ENCODE data around the gene CFAP126. TPM values are rescaled to one million over a fixed set of nuclear protein-coding genes. Genes with fewer than 3 reads are reported as not detected.
A peak's percentile ranks its signal among the peaks of the same experiment; 100 is the strongest.
"Not testable (repeated sequence)": the region's sequence is repeated elsewhere in the genome, so short reads cannot be mapped to it uniquely, and the experiment has no call there.

CFAP126 gene
- total RNA-seq, result not detected in 2 replicates
- long read RNA-seq, partial matches to known transcripts, result 0 of 2 reads
- long read RNA-seq, other reads (novel, unspliced or antisense), result 2 of 2 reads

- peak within 1 kb of the TSS; percentile 72 for H3K27ac Mint-ChIP-seq (ENCODE audit: unreplicated experiment)
- no peak within 1 kb of the TSS for H3K4me3 Mint-ChIP-seq (ENCODE audit: unreplicated experiment)
- peaks cover 20% of the 10 kb centered on the region for H3K36me3 Mint-ChIP-seq (ENCODE audit: unreplicated experiment)
- H3K4me1 Mint-ChIP-seq (ENCODE audit: unreplicated experiment), result peaks cover 6% of the 10 kb centered on the region
- no peak for DNase-seq (ENCODE audit: extremely low spot score, unreplicated experiment)
- H3K9me3 Mint-ChIP-seq (ENCODE audit: unreplicated experiment), result no peaks in the 10 kb centered on the region
- TF ChIP-seq, protein P1, sequence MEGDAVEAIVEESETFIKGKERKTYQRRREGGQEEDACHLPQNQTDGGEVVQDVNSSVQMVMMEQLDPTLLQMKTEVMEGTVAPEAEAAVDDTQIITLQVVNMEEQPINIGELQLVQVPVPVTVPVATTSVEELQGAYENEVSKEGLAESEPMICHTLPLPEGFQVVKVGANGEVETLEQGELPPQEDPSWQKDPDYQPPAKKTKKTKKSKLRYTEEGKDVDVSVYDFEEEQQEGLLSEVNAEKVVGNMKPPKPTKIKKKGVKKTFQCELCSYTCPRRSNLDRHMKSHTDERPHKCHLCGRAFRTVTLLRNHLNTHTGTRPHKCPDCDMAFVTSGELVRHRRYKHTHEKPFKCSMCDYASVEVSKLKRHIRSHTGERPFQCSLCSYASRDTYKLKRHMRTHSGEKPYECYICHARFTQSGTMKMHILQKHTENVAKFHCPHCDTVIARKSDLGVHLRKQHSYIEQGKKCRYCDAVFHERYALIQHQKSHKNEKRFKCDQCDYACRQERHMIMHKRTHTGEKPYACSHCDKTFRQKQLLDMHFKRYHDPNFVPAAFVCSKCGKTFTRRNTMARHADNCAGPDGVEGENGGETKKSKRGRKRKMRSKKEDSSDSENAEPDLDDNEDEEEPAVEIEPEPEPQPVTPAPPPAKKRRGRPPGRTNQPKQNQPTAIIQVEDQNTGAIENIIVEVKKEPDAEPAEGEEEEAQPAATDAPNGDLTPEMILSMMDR (IDR thresholded peaks at IDR 0.05), result peak; percentile 21
- H3K27me3 Mint-ChIP-seq (ENCODE audit: unreplicated experiment), result no peaks in the 10 kb centered on the region
These were observed at the start of gene CFAP126 for GRCh38 chr1:161367684-161368400. TSS of gene CFAP126 (minus strand) at chr1:161367876. CDS start at chr1:161367868, 8 bp downstream.

GRCh38 chr1:161413050-161413449 lies 45.4 kb upstream of the CFAP126 start:
- H3K4me1 Mint-ChIP-seq (ENCODE audit: unreplicated experiment); H3K36me3 Mint-ChIP-seq (ENCODE audit: unreplicated experiment); H3K4me3 Mint-ChIP-seq (ENCODE audit: unreplicated experiment); H3K27me3 Mint-ChIP-seq (ENCODE audit: unreplicated experiment); H3K27ac Mint-ChIP-seq (ENCODE audit: unreplicated experiment); H3K9me3 Mint-ChIP-seq (ENCODE audit: unreplicated experiment); DNase-seq (ENCODE audit: extremely low spot score, unreplicated experiment): not testable (repeated sequence)

- not testable (repeated sequence) for H3K27me3 Mint-ChIP-seq (ENCODE audit: unreplicated experiment); H3K9me3 Mint-ChIP-seq (ENCODE audit: unreplicated experiment); H3K4me1 Mint-ChIP-seq (ENCODE audit: unreplicated experiment); H3K36me3 Mint-ChIP-seq (ENCODE audit: unreplicated experiment); H3K4me3 Mint-ChIP-seq (ENCODE audit: unreplicated experiment); DNase-seq (ENCODE audit: extremely low spot score, unreplicated experiment); H3K27ac Mint-ChIP-seq (ENCODE audit: unreplicated experiment)
These were observed 42.9 kb upstream of the CFAP126 start for GRCh38 chr1:161410636-161410970.

- not testable (repeated sequence) for H3K4me3 Mint-ChIP-seq (ENCODE audit: unreplicated experiment); H3K27ac Mint-ChIP-seq (ENCODE audit: unreplicated experiment); H3K27me3 Mint-ChIP-seq (ENCODE audit: unreplicated experiment); DNase-seq (ENCODE audit: extremely low spot score, unreplicated experiment); H3K36me3 Mint-ChIP-seq (ENCODE audit: unreplicated experiment); H3K9me3 Mint-ChIP-seq (ENCODE audit: unreplicated experiment); H3K4me1 Mint-ChIP-seq (ENCODE audit: unreplicated experiment)
These were observed 42.4 kb upstream of the CFAP126 start for GRCh38 chr1:161409848-161410635.

DNA sequence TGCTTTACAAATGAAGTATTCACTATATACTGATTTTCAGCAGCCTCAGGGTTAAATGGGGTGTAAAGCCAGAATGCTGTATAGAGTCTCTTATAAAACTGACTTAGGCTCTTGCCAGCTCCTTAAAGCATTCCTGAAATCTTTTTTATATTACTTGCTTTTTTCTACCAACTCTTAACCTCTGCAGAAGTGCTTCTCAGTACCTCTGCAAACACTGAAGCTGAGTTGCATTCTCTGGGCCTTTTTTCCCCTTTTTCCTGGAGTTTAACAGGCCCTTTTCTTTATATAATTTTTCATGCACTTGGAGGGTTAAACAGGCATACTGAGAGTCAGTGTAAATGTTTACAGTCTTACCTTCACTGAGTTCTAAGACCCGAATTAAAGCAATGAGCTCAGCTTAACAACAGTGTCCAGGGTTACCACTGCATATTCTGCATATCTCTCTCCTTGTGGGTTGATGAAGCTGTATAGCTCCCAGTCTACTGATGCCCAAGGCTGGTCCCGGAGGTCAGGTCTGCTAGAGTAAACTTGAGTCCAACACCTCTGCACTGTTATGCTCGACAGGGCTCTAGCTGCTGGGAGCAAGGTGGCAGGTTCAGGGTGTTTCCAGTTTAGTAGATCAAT lies 40.9 kb upstream of the CFAP126 start:
- H3K9me3 Mint-ChIP-seq (ENCODE audit: unreplicated experiment), result no peaks in the 10 kb centered on the region

DNA sequence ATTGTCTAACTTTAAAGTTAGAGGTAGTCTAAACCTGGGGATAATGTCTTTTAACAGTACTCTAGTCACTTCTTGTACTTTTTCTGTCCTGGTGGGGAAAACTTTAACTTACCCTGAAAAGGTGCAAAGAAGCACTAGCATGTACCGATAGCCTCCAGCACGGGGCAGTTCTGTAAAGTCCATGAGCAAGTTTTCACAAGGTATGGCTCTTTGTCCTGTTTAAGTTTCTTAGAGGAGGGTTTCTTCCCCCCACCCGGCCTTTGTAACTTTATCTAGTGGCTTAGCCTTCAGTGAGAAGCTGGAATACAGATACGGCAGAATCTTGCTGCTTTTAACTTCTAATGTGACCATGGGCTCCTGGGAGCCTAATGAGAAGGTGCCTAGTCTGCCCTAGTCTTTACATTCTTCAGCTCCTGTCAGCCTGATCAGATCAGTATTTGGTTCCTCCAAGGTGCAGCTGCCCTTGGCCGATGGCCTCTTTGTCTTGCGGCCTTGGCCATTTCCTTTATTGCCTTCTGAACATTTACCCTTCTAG lies 39.8 kb upstream of the CFAP126 start:
- Mint-ChIP-seq H3K27me3 (ENCODE audit: unreplicated experiment) (peaks cover 13% of the 10 kb centered on the region), H3K36me3 (ENCODE audit: unreplicated experiment) (no peaks in the 10 kb centered on the region), H3K27ac (ENCODE audit: unreplicated experiment) (no peak overlapping the region), H3K4me3 (ENCODE audit: unreplicated experiment) (no peak overlapping the region), H3K4me1 (ENCODE audit: unreplicated experiment) (peaks cover 3% of the 10 kb centered on the region), H3K9me3 (ENCODE audit: unreplicated experiment) (no peaks in the 10 kb centered on the region)
- no peak for DNase-seq (ENCODE audit: extremely low spot score, unreplicated experiment)
- TF ChIP-seq, protein P1 (IDR thresholded peaks at IDR 0.05), result no peak

More for the DNA sequence above, 40.9 kb upstream of the CFAP126 start:
- TF ChIP-seq, protein P1 (IDR thresholded peaks at IDR 0.05), result no peak
- DNase-seq (ENCODE audit: extremely low spot score, unreplicated experiment), result no peak
- H3K4me3 Mint-ChIP-seq (ENCODE audit: unreplicated experiment), result no peak overlapping the region
- peaks cover 3% of the 10 kb centered on the region for H3K4me1 Mint-ChIP-seq (ENCODE audit: unreplicated experiment)
- no peak overlapping the region for H3K27ac Mint-ChIP-seq (ENCODE audit: unreplicated experiment)
- H3K27me3 Mint-ChIP-seq (ENCODE audit: unreplicated experiment), result peaks cover 18% of the 10 kb centered on the region
- H3K36me3 Mint-ChIP-seq (ENCODE audit: unreplicated experiment), result no peaks in the 10 kb centered on the region

- H3K4me1 Mint-ChIP-seq (ENCODE audit: unreplicated experiment); H3K36me3 Mint-ChIP-seq (ENCODE audit: unreplicated experiment); H3K27ac Mint-ChIP-seq (ENCODE audit: unreplicated experiment); H3K4me3 Mint-ChIP-seq (ENCODE audit: unreplicated experiment); DNase-seq (ENCODE audit: extremely low spot score, unreplicated experiment); H3K9me3 Mint-ChIP-seq (ENCODE audit: unreplicated experiment): not testable (repeated sequence)
- peaks cover 13% of the 10 kb centered on the region for H3K27me3 Mint-ChIP-seq (ENCODE audit: unreplicated experiment)
These were observed 38.9 kb upstream of the CFAP126 start for GRCh38 chr1:161406551-161406950.

Data from osteocyte (in vitro differentiated cells).